Measurements from ENCODE around the gene SFXN5.

DNA sequence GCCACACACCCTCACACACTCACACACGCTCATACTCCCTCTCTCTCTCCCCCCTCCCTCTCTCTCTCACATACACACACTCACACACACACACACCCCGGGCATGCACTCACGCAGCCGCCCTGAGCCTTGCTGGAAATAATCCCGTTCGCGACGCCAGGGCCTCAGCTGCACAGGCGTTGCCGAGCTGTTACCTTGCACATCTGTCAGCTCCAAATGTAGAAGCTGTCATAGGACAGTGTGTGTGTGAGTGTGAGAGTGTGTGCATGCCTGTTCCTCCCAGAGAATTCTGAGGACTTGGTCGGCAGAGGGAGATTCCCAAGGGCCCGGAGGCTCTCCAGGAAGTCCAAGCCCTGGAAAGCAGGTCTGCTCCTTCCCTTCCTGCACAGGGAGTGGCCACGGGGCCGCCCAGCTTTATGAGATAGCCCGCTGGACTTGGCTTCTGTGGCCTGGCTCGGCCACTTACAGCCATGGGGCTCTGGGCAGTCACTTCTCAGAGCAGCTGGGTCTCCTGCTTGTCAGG, 175.7 kb downstream of the SFXN5 start:
- TF ChIP-seq, protein P1, sequence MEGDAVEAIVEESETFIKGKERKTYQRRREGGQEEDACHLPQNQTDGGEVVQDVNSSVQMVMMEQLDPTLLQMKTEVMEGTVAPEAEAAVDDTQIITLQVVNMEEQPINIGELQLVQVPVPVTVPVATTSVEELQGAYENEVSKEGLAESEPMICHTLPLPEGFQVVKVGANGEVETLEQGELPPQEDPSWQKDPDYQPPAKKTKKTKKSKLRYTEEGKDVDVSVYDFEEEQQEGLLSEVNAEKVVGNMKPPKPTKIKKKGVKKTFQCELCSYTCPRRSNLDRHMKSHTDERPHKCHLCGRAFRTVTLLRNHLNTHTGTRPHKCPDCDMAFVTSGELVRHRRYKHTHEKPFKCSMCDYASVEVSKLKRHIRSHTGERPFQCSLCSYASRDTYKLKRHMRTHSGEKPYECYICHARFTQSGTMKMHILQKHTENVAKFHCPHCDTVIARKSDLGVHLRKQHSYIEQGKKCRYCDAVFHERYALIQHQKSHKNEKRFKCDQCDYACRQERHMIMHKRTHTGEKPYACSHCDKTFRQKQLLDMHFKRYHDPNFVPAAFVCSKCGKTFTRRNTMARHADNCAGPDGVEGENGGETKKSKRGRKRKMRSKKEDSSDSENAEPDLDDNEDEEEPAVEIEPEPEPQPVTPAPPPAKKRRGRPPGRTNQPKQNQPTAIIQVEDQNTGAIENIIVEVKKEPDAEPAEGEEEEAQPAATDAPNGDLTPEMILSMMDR (conservative IDR thresholded peaks at IDR 0.05; ENCODE audit: low read depth, low read length), result no peak
- no peak for TF ChIP-seq EZH2 (IDR thresholded peaks at IDR 0.05; ENCODE audit: low read length, unreplicated experiment)
- no peak for TF ChIP-seq EZH2phosphoT487 (IDR thresholded peaks at IDR 0.05; ENCODE audit: borderline replicate concordance, low read length)
